HG02588 (cell line): ENCODE data around the gene B4GALT5.

Source experiments
- ATAC-seq: cut with Tn5 transposase; IDR thresholded peaks from one replicate; pipeline ENCODE4 v1.9.1; 2021; ENCODE audit warnings: mild to moderate bottlenecking, moderate library complexity; ENCODE audit not compliant: unreplicated experiment

B4GALT5 gene

DNA sequence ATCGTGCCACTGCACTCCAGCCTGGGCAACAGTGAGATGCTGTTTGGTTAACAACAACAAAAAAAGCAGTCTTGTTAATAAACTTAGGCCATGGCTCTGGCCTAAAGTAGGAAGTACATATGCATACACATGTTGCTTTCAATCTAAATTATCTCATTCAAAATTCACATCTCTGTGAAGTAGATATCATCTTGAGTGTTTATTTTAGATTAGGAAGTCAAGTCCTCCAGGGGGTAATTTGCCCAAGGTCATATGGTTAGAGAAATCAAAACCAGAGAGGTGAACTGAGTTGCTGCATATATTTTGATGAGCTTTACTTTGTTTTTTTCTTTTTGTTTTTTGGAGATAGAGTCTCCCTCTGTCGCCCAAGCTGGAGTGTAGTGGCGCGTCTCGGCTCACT lies 52.8 kb downstream of the B4GALT5 start:
- no peak for ATAC-seq

DNA sequence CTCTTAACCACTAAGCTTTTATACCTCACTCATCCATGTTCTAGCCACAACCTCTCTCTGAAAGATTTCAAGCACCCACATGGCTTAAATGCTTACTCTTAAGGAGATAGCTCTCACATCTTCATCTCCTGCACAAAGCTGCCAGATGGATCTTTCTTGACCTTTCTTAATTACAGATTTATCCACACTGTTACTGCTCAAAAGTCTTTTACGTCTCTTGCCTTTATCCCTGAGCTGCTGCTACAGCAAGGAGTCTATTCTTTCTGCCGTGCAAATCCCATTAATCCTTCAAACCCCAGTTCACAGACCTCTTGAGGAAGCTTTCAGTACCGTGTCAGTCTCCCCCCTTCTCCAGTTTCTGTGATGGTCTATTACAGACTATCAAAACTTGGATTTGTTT lies 54.6 kb downstream of the B4GALT5 start:
- no peak for ATAC-seq

GRCh38 chr20:49658508-49658907 lies 55.2 kb downstream of the B4GALT5 start:
- no peak for ATAC-seq

GRCh38 chr20:49657118-49657901 lies 56.4 kb downstream of the B4GALT5 start:
- no peak for ATAC-seq

DNA sequence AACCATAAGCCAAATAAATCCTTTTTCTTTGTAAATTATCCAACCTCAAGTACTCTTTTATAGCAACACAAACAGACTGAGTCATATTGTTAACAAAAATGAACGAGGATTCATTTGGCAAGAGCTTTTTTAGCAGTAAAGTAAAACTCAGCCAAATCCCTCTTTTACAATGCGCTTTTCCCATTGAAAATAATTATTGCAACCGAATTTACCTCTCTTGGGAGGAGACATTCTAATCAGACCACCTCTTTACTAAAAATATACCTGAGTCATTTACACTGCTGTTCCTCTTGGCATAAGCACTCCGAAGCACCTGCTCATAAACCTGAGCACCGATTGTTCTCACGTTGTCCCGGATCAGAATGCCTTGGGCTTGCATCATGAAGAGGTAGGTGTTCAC lies 57.4 kb downstream of the B4GALT5 start:
- no peak for ATAC-seq

- no peak for ATAC-seq
Measured at GRCh38 chr20:49653925-49654434, 59.7 kb downstream of the B4GALT5 start.

GRCh38 chr20:49649672-49650071 lies 64.0 kb downstream of the B4GALT5 start:
- no peak for ATAC-seq

GRCh38 chr20:49647550-49647949 lies 66.1 kb downstream of the B4GALT5 start:
- no peak for ATAC-seq

- no peak for ATAC-seq
Measured at GRCh38 chr20:49646528-49646927, 67.2 kb downstream of the B4GALT5 start.

DNA sequence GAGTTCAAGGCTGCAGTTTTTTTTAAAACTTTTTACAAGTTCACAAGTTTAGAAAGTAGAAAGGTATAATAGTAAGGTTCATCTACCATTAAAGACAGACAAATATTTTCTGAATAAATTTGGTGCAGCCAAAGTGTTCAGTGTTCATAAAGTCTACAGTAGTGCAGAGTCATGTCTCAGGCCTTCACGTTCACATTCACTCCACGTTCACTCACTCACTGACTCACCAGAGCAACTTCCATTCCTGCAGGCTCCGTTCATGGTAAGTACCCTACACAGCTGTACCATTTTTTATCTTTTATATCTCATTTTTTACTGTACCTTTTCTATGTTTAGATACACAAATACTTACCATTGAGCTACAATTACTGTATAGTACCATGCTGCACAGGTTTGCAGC lies 67.6 kb downstream of the B4GALT5 start:
- ATAC-seq, result no peak

GRCh38 chr20:49644980-49645565 lies 68.6 kb downstream of the B4GALT5 start:
- ATAC-seq, result no peak

DNA sequence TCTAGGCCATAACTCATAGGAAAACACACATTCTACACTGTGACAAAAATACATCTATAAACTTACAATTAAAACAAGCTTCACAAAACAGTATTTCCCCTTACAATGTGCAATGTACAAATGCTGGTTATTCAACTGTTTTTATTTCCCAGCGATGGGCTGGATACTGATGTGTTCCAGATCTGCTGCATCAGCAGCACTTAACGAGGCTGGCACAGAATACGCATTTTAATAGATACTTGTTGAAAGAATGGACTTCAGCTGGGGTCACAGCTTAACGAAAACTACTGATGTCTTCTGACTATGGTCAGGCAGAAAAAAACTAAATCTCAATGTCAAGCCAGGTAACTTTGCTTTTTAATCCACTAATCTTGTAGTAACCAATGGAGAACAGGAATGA lies 70.9 kb downstream of the B4GALT5 start:
- no peak for ATAC-seq

DNA sequence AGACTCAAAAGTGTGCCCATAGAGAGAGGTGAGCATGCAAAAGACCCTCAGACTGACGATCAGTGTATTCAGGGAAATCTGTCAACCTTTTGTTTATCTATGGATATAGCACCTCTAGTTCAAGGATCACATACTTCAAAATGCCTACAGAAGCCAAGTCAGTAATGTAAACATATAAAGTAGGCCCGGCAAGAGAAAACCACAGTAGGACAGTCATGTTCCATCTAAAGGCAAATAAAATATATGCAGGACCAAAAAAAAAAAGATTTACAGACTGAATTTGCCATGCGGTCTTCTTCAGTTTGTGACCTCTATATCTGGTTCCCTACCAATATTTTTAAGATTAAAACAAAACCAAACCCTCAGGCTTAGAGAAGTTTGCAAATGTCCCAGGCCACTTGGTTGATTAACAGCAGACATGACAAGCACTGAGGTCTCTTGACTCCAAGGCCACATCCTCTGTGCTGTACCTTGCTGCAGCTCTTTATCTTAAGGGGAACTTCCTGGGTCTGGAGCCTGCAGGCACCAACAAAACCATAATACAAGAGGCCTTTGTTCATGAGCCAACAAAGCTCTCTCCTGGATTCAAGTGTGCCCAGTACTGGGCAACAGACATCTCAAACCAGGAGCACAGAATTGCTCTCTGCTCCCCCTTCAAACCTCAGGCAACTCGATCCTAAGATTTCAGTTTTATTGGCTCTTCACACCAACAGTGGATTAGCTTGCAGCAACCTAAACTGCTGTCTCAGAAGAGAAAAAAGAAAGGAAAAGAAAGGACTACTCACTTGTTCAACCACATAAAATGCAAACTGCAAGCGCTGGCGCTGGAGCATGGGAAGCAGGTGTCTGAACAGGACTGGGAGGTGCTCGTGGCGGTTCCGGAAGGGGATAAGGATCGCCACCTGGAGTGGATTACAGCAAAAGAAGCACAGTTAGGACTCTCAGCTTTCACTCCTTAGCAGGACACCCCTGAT lies 71.7 kb downstream of the B4GALT5 start:
- ATAC-seq, result no peak

GRCh38 chr20:49637046-49637637 lies 76.5 kb downstream of the B4GALT5 start:
- ATAC-seq, result no peak

- no peak for ATAC-seq
Measured at GRCh38 chr20:49636447-49636846, 77.2 kb downstream of the B4GALT5 start.

- no peak for ATAC-seq
Measured at GRCh38 chr20:49635866-49636265, 77.8 kb downstream of the B4GALT5 start.

GRCh38 chr20:49635166-49635565 lies 78.5 kb downstream of the B4GALT5 start:
- ATAC-seq, result no peak

- ATAC-seq, result no peak
Measured at GRCh38 chr20:49634116-49634515, 79.6 kb downstream of the B4GALT5 start.

DNA sequence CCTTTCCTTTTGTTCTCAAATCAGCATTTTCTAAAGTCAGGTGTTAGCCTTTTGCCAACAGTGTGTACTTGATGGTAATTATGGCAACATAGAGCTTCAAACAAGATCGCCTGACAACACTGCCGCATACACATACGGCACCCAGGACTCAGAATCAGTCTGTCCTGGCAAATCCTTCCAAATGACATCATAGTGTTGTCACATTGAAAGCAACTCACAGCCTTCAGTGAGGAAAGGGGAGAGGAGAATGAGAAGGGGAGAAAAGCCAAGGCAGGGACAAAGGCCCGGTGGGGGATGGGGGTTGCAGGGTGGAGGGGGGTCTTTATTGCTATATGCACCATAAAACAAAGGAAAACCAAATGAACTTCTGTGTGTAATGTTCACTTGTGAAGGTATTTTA lies 80.0 kb downstream of the B4GALT5 start:
- no peak for ATAC-seq

DNA sequence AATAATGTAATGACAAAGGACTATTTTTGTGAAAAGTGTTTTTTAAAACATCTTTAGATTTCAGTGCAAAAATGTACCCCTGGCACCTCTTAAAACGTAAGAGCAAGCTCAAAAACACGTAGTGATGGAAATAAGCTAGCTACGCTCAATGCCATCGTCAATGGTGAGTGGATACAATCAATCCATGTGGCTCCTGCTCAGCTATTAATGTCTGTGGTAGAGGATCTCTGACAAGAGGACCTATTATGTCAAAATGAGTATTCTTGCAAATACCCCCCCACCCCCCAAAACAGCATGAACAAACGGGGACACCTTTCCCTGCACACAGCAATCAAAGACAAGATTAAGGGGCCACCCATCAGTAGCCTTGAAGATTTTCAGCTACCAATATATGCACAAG lies 80.7 kb downstream of the B4GALT5 start:
- ATAC-seq, result no peak

DNA sequence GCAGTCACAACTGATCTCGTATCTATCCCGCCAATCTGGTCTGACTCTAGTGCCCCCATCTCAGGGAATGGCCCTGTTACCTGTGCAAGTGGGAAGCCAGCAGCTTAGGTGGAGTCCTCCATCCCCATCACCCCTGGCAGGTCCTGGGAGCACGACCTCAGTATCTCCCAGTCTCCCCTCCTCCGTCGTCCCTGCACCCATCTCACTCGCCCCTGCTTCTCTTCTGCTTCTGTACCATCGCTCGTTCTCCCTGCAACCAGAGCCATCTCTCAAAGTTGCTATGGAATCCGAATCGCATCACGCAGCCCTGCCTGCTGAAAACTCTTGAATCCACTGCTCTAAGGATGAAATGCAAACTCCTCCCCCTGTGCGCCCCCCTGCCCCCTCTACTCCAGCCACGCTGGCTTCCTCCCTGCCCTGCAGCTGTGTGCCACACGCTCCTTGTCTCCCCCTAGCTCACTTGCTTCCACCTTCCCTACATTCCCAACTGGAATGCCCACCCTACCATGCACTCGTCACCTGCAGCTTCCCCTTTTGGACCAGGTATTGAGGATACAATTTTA lies 81.7 kb downstream of the B4GALT5 start:
- ATAC-seq, result no peak
